ENCODE data around the gene OGG1. TPM values are rescaled to one million over a fixed set of nuclear protein-coding genes. Genes with fewer than 3 reads are reported as not detected.
A peak's percentile ranks its signal among the peaks of the same experiment; 100 is the strongest.

Gene OGG1
- total RNA-seq, 1 donor from 2014 or later, result 17.2 TPM

DNA sequence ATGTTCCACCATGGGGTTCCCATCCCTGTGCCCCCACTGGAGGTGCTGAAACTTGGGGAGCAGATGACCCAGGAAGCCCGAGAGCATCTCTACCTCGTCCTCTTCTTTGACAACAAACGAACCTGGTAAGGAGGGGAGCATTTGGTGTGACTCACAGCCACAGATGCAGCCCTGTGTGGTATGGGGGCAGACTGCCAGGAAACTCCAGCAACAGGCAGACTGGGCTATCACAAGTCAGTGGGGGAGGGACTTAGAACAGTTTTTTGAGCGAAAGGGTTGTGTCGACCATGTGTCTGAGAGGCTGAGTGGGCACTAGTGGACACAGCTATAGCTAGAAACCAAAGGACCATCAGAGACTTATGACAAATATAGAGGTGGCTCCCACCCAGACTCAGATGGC, 3.4 kb upstream of the OGG1 start:
- H3K36me3 ChIP-seq, result peaks cover 69% of the 10 kb centered on the region
- TF ChIP-seq, protein P1, sequence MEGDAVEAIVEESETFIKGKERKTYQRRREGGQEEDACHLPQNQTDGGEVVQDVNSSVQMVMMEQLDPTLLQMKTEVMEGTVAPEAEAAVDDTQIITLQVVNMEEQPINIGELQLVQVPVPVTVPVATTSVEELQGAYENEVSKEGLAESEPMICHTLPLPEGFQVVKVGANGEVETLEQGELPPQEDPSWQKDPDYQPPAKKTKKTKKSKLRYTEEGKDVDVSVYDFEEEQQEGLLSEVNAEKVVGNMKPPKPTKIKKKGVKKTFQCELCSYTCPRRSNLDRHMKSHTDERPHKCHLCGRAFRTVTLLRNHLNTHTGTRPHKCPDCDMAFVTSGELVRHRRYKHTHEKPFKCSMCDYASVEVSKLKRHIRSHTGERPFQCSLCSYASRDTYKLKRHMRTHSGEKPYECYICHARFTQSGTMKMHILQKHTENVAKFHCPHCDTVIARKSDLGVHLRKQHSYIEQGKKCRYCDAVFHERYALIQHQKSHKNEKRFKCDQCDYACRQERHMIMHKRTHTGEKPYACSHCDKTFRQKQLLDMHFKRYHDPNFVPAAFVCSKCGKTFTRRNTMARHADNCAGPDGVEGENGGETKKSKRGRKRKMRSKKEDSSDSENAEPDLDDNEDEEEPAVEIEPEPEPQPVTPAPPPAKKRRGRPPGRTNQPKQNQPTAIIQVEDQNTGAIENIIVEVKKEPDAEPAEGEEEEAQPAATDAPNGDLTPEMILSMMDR (IDR thresholded peaks at IDR 0.05), result no peak
- no peak for DNase-seq
- H3K9me3 ChIP-seq, result no peaks in the 10 kb centered on the region
- H3K27me3 ChIP-seq, result no peaks in the 10 kb centered on the region
- H3K4me1 ChIP-seq, result peaks cover 16% of the 10 kb centered on the region
- no peak overlapping the region for H3K27ac ChIP-seq
- H3K4me3 ChIP-seq, result no peak overlapping the region
- intact Hi-C loops (cut with DNase I), result no loop called here
- ATAC-seq, result no peak

DNA sequence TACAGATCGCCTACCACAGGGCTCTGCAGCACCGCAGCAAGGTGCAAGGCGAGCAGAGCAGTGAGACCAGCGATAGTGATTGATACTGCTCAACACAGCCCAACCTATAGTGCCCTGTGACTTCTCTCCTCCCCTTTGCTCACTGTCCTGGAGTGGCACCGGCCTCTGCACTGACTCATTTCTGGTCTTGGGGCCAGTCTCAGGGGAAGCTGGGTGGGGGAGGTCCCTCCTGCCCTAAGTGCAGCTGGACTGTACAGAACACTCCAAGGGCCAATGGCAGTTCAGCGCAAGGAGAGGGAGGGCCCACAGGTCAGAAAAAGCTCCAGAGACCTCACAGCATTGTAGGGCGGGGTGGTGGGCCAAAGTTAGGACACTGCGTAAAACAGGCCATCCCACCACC, 2.5 kb upstream of the OGG1 start:
- intact Hi-C loops (cut with DNase I), result no loop called here
- no peak overlapping the region for H3K27ac ChIP-seq
- TF ChIP-seq, protein P1 (IDR thresholded peaks at IDR 0.05), result no peak
- no peak for ATAC-seq
- no peaks in the 10 kb centered on the region for H3K27me3 ChIP-seq
- no peak overlapping the region for H3K4me3 ChIP-seq
- no peak for DNase-seq
- H3K4me1 ChIP-seq, result peaks cover 18% of the 10 kb centered on the region
- H3K9me3 ChIP-seq, result no peaks in the 10 kb centered on the region
- peaks cover 69% of the 10 kb centered on the region for H3K36me3 ChIP-seq

DNA sequence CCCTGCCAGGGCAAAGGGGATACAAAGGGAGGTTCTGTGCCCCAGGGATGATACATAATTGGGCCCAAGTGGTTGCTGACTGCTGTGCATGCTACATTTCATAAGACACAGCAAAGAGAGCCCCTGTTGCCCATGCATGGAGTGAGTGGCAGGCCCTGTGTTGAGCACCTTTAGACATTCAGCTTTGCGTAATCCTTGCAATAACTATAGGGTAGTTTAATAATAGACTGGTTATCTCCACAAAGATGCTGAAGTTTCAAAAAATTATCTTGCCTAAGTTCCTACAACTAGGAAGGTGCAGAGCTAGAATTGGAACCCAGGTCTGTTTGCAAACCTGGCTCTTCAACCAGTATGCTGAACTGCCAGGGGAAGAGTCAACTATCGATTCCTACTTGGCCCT, 1.7 kb upstream of the OGG1 start:
- TF ChIP-seq, protein P1 (IDR thresholded peaks at IDR 0.05), result no peak
- no peak overlapping the region for H3K27ac ChIP-seq
- H3K36me3 ChIP-seq, result peaks cover 69% of the 10 kb centered on the region
- H3K27me3 ChIP-seq, result no peaks in the 10 kb centered on the region
- intact Hi-C loops (cut with DNase I), result no loop called here
- no peaks in the 10 kb centered on the region for H3K9me3 ChIP-seq
- no peak overlapping the region for H3K4me3 ChIP-seq
- DNase-seq (no peak), ATAC-seq (no peak)
- peaks cover 18% of the 10 kb centered on the region for H3K4me1 ChIP-seq

DNA sequence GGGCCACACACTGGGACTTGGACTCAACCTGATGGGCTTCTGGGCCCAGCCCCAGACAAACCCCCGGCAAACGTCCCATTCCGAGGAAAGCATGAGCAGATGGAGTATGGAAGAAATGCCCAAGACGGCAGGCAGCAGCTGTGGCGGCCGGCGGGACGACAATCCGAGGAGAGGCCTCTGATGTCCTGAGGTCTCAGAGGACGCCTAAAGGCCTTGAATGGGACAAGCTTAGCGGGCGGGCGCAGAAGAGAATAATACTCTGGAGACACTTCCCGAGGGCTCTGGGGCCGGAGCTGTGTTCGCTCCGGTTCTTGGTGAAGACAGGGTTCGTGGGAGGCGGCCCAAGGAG, 482 bp upstream of the OGG1 start:
- Histone ChIP-seq H3K27ac (peak overlapping the region; percentile 81), H3K27me3 (no peaks in the 10 kb centered on the region), H3K4me1 (peaks cover 19% of the 10 kb centered on the region), H3K4me3 (peak overlapping the region; percentile 91), H3K36me3 (peaks cover 61% of the 10 kb centered on the region), H3K9me3 (no peaks in the 10 kb centered on the region)
- no peak for DNase-seq
- intact Hi-C loops (cut with DNase I), result no loop called here
- ATAC-seq, result no peak
- TF ChIP-seq, protein P1 (IDR thresholded peaks at IDR 0.05), result no peak

DNA sequence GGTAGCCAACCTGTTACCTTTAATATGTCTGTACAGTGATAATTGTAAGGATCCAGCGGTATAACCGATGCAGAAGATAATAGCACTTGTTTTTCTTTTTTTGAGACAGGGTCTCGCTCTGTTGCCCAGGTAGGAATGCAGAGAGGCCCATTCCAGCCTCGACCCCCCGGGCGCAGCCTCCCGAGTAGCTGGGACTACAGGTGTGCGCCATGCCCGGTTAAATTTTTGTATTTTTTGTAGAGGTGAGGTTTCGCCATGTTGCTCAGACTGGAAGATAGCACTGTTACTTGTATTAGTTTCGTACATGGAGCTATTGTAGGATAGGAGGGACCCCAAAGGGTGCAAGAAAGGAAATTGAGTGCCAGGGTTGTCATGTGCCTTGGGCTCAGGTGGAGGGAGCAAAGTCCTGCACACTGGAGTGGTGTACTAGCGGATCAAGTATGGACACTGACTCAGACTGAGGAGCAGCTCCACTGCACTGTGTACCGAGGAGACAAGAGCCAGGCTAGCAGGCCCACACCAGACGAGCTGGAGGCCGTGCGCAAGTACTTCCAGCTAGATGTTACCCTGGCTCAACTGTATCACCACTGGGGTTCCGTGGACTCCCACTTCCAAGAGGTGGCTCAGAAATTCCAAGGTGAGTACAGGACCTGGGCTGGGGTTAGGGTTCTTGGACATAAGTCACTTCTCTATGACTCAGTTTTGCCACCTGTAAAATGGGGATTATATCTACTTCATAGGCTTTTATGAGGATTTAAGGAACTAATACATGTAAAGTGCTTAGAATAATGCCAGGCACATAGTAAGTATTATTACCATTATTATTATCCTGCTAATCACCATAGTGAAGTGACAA, 1.0 kb downstream of the OGG1 start:
- intact Hi-C loops (cut with DNase I), result no loop called here
- peak overlapping the region; percentile 81 for H3K27ac ChIP-seq
- peaks cover 55% of the 10 kb centered on the region for H3K36me3 ChIP-seq
- no peaks in the 10 kb centered on the region for H3K9me3 ChIP-seq
- H3K27me3 ChIP-seq, result no peaks in the 10 kb centered on the region
- DNase-seq, result no peak
- peaks cover 26% of the 10 kb centered on the region for H3K4me1 ChIP-seq
- TF ChIP-seq, protein P1 (IDR thresholded peaks at IDR 0.05), result no peak
- no peak for ATAC-seq
- H3K4me3 ChIP-seq, result peak overlapping the region; percentile 91
